ENCODE results near the gene EIF4G3.

The EIF4G3 gene

GRCh38 chr1:21168444-21168843 is 8.3 kb downstream of the EIF4G3 start:
- TF ChIP-seq CTCF (conservative IDR thresholded peaks at IDR 0.05; ENCODE audit: low read depth, low read length): no peak
- no peak for DNase-seq (ENCODE audit: low read depth)
- no peak overlapping the region for H3K4me3 ChIP-seq (ENCODE audit: low read depth, low read length)

- no peak for TF ChIP-seq CTCF (conservative IDR thresholded peaks at IDR 0.05; ENCODE audit: low read depth, low read length)
- no peak for DNase-seq (ENCODE audit: low read depth)
- no peak overlapping the region for H3K4me3 ChIP-seq (ENCODE audit: low read depth, low read length)
Observed at GRCh38 chr1:21165646-21166045, 11.1 kb downstream of the EIF4G3 start.

DNA sequence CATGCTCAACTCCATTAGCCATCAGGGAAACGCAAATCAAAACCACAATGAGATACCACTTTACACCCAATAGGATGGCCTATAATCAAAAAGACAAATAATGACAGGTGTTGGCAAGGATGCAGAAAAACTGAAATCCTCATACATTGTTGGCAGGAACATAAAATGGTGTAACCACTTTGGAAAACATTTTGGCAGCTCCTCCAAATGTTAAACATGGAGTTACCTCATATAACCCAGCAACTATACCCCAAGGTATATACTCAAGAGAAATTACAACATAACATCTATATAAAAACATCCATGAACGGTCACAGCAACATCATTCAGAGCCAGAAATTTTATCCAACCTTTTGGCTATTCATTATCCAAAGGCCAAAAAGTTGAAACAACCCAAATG is 11.6 kb downstream of the EIF4G3 start:
- no peak for DNase-seq (ENCODE audit: low read depth)
- no peak for TF ChIP-seq CTCF (conservative IDR thresholded peaks at IDR 0.05; ENCODE audit: low read depth, low read length)
- H3K4me3 ChIP-seq (ENCODE audit: low read depth, low read length): no peak overlapping the region

DNA sequence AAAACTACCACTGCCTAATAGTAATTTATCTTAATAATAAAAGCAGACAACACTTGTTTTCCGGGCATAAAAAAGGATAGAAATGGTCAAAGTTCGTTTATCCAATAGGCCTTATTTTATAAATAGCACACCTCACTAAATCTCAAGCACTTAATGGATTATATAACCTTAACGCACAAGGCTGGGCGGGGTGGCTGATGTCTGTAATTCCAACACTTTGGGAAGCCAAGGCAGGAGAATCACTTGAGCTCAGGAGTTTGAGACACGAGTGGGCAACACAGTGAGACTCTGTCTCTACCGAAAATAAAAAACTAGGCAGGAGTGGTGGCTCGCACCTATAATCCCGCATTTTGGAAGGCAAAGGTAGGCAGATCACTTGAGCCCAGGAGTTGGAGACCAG is 12.4 kb downstream of the EIF4G3 start:
- H3K4me3 ChIP-seq (ENCODE audit: low read depth, low read length): no peak overlapping the region
- TF ChIP-seq CTCF (conservative IDR thresholded peaks at IDR 0.05; ENCODE audit: low read depth, low read length): no peak
- DNase-seq (ENCODE audit: low read depth): no peak

DNA sequence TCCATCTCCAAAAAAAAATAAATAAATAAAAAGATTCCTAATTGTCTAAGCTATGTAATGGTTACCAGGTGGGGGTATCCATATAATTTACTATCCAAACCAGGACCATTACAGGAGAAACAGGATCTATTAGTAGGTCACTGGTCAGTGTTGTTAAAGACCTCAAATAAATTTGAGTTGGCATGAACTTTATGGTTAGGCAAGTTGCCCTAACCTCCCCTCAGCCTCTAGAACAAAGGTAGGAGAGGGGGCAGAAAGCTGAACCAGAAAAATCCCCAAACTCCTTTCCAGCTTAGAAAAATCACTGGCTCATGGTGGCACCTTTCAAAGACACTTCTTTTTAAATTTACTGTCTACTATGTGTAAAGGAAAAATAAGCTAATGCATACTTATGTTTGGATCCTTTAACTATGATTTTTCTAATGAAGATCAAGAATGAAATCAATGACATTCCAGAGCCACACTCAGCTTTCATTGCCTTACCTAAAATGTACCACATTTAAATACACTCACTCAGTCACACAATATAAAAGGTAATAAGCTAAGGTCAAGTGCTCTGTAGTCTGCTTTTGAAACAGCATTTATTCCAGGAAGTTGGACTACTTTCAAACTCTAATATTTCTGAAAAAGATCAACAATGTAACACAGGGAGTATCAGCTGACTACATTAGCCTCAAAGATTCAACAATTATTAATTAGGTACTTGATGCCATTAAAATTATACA is 13.8 kb downstream of the EIF4G3 start:
- DNase-seq (ENCODE audit: low read depth): no peak
- no peak overlapping the region for H3K4me3 ChIP-seq (ENCODE audit: low read depth, low read length)
- no peak for TF ChIP-seq CTCF (conservative IDR thresholded peaks at IDR 0.05; ENCODE audit: low read depth, low read length)

DNA sequence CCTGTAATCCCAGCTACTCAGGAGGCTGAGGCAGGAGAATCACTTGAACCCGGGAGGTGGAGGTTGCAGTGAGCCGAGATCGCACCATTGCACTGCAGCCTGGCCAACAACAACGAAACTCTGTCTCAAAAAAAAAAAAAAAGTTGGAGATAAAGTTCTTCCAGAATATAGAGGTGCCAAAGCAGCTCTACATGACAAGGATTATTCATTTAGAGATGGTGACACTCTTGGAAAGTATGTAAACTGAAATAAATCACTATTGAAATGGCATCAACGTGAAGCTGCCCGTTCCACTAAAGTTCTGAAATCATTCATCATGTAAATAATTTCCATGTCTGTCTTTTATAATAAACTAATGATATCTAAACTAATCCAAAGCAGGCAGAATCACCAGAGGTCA is 14.9 kb downstream of the EIF4G3 start:
- TF ChIP-seq CTCF (conservative IDR thresholded peaks at IDR 0.05; ENCODE audit: low read depth, low read length): no peak
- no peak for DNase-seq (ENCODE audit: low read depth)
- no peak overlapping the region for H3K4me3 ChIP-seq (ENCODE audit: low read depth, low read length)

DNA sequence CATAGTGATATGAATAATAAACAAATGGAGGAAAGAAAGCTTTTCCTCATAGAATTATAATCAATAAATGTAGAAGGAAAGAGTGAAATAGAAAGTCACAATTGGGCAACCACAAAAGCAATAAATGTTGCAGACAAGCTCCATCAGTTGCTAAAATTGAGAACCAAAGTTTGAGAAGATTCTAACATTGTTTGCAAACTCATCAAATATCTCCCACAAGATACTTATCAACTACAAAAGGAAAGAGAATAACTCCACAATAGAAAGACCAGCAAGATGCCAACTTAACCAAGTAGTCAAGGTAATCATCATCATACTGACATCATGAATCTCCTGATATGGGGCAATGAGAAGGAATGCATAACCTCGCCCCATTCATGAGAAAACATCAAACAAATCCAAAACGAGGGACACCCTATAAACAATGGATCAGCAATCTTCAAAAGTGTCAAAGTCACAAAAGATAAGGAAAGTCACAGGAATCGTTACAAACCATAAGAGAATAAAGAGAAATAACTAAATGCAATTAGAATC is 16.4 kb downstream of the EIF4G3 start:
- no peak for TF ChIP-seq CTCF (conservative IDR thresholded peaks at IDR 0.05; ENCODE audit: low read depth, low read length)
- DNase-seq (ENCODE audit: low read depth): no peak
- no peak overlapping the region for H3K4me3 ChIP-seq (ENCODE audit: low read depth, low read length)
